ENCODE data around the gene PSMB3.

Gene PSMB3

DNA sequence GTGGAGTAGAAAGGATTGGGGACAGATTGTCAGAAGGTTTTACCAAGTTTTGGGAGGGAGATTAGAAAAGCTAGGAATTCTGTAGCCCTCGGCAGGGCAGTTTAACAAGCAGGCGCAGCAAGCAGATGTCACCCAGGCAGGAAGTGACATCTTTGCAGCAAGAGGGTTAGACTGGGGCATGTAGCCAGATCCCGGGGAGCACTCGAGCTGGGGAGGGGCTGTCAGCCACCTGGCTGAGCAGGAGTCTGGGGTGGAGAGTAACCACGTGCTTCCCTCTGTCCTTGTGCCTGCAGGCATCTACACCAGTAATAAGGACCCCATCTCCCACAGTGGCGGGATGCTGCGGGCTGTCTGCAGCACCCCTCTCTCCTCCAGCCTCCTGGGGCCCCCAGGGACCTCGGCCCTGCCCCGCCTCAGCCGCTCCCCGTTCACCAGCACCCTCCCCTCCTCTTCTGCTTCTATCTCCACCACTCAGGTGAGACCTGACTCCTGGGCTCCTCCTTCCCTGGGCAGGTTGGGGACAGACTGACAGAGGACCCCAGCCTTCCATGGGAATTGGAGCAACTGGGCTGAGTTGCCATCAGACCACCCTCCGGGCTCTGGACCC, 35.3 kb upstream of the PSMB3 start:
- Histone ChIP-seq H2BK5ac (ENCODE audit: low read depth, low read length, poor library complexity, severe bottlenecking) (no peak overlapping the region), H3K4me3 (ENCODE audit: insufficient read depth in 1 of 2, low read depth in 1 of 2, low read length in 2 of 2) (no peak overlapping the region), H2AFZ (ENCODE audit: low read depth, low read length) (no peak overlapping the region), H3K36me3 (ENCODE audit: control insufficient read depth in 1 of 2, insufficient read depth in 2 of 2, low read depth in 1 of 2, low read length in 2 of 2) (peaks cover 79 to 85% of the 10 kb centered on the region in 2 experiments), H3K27ac (ENCODE audit: low read length, poor library complexity, severe bottlenecking) (no peak overlapping the region), H3K9me3 (ENCODE audit: control insufficient read depth, low read length) (no peaks in the 10 kb centered on the region), H3K18ac (ENCODE audit: low read depth in 1 of 2, low read length in 2 of 2) (no peak overlapping the region), H2BK15ac (ENCODE audit: low read depth, poor library complexity, severe bottlenecking) (no peak overlapping the region), H3K4me1 (ENCODE audit: control insufficient read depth, insufficient read depth, low read depth, low read length) (peaks cover 5% of the 10 kb centered on the region), H2BK12ac (ENCODE audit: low read length in 2 of 2) (no peak overlapping the region), H3K4me2 (ENCODE audit: low read length, poor library complexity, severe bottlenecking) (no peak overlapping the region), H3K79me1 (replicated peaks; ENCODE audit: low read length, poor library complexity, severe bottlenecking) (peaks cover 6% of the 10 kb centered on the region), H2BK120ac (ENCODE audit: low read depth, low read length) (no peak overlapping the region), H3K4ac (ENCODE audit: low read depth in 1 of 2, low read length in 2 of 2) (no peak overlapping the region), H4K8ac (ENCODE audit: low read length) (no peak overlapping the region), H3K27me3 (ENCODE audit: control insufficient read depth in 1 of 2, insufficient read depth in 1 of 2, low read length in 2 of 2) (no peaks in the 10 kb centered on the region), H3K14ac (ENCODE audit: low read length in 2 of 2) (no peak overlapping the region), H4K91ac (ENCODE audit: low read length) (no peak overlapping the region), H3K9ac (ENCODE audit: low read length) (no peak overlapping the region), H3K23ac (ENCODE audit: low read length in 2 of 2) (no peak overlapping the region), H2AK5ac (ENCODE audit: low read length, severe bottlenecking) (no peak overlapping the region)
- WGBS = 91% methylated on average over 11 of the region's 12 CpGs
- no peak for DNase-seq

GRCh38 chr17:38719289-38719942, 33.1 kb upstream of the PSMB3 start:
- H3K36me3 ChIP-seq (ENCODE audit: control insufficient read depth in 1 of 2, insufficient read depth in 2 of 2, low read depth in 1 of 2, low read length in 2 of 2) = peaks cover 71 to 76% of the 10 kb centered on the region in 2 experiments
- 41% methylated on average over 29 of the region's 29 CpGs for WGBS
- peaks cover 1% of the 10 kb centered on the region for H3K79me1 ChIP-seq (replicated peaks; ENCODE audit: low read length, poor library complexity, severe bottlenecking)
- no peak overlapping the region for H3K4me3 ChIP-seq (ENCODE audit: insufficient read depth in 1 of 2, low read depth in 1 of 2, low read length in 2 of 2)
- no peaks in the 10 kb centered on the region for H3K9me3 ChIP-seq (ENCODE audit: control insufficient read depth, low read length)
- H2AFZ ChIP-seq (ENCODE audit: low read depth, low read length) = no peak overlapping the region
- no peak overlapping the region for H3K14ac ChIP-seq (ENCODE audit: low read length in 2 of 2)
- no peak overlapping the region for H2BK12ac ChIP-seq (ENCODE audit: low read length in 2 of 2)
- H3K4me2 ChIP-seq (ENCODE audit: low read length, poor library complexity, severe bottlenecking) = no peak overlapping the region
- no peak overlapping the region for H2BK5ac ChIP-seq (ENCODE audit: low read depth, low read length, poor library complexity, severe bottlenecking)
- no peak overlapping the region for H2BK15ac ChIP-seq (ENCODE audit: low read depth, poor library complexity, severe bottlenecking)
- H3K4me1 ChIP-seq (ENCODE audit: control insufficient read depth, insufficient read depth, low read depth, low read length) = peaks cover 7% of the 10 kb centered on the region
- no peak overlapping the region for H3K4ac ChIP-seq (ENCODE audit: low read depth in 1 of 2, low read length in 2 of 2)
- no peak overlapping the region for H2AK5ac ChIP-seq (ENCODE audit: low read length, severe bottlenecking)
- no peak overlapping the region for H3K27ac ChIP-seq (ENCODE audit: low read length, poor library complexity, severe bottlenecking)
- no peak overlapping the region for H4K8ac ChIP-seq (ENCODE audit: low read length)
- H3K18ac ChIP-seq (ENCODE audit: low read depth in 1 of 2, low read length in 2 of 2) = no peak overlapping the region
- no peak overlapping the region for H3K23ac ChIP-seq (ENCODE audit: low read length in 2 of 2)
- H2BK120ac ChIP-seq (ENCODE audit: low read depth, low read length) = no peak overlapping the region
- H4K91ac ChIP-seq (ENCODE audit: low read length) = no peak overlapping the region
- H3K9ac ChIP-seq (ENCODE audit: low read length) = no peak overlapping the region
- H3K27me3 ChIP-seq (ENCODE audit: control insufficient read depth in 1 of 2, insufficient read depth in 1 of 2, low read length in 2 of 2) = no peaks in the 10 kb centered on the region
- no peak for DNase-seq

- H3K9me3 ChIP-seq (ENCODE audit: control insufficient read depth, low read length) = no peaks in the 10 kb centered on the region
- H4K8ac ChIP-seq (ENCODE audit: low read length) = peak overlapping the region; percentile 73
- H2AFZ ChIP-seq (ENCODE audit: low read depth, low read length) = no peak overlapping the region
- DNase-seq = no peak
- H3K27me3 ChIP-seq (ENCODE audit: control insufficient read depth in 1 of 2, insufficient read depth in 1 of 2, low read length in 2 of 2) = no peaks in the 10 kb centered on the region
- H3K9ac ChIP-seq (ENCODE audit: low read length) = no peak overlapping the region
- H2BK5ac ChIP-seq (ENCODE audit: low read depth, low read length, poor library complexity, severe bottlenecking) = no peak overlapping the region
- H4K91ac ChIP-seq (ENCODE audit: low read length) = no peak overlapping the region
- no peak overlapping the region for H3K14ac ChIP-seq (ENCODE audit: low read length in 2 of 2)
- H3K4ac ChIP-seq (ENCODE audit: low read depth in 1 of 2, low read length in 2 of 2) = no peak overlapping the region
- H3K18ac ChIP-seq (ENCODE audit: low read depth in 1 of 2, low read length in 2 of 2) = no peak overlapping the region
- H3K36me3 ChIP-seq (ENCODE audit: control insufficient read depth in 1 of 2, insufficient read depth in 2 of 2, low read depth in 1 of 2, low read length in 2 of 2) = peaks cover 76 to 77% of the 10 kb centered on the region in 2 experiments
- no peak overlapping the region for H3K27ac ChIP-seq (ENCODE audit: low read length, poor library complexity, severe bottlenecking)
- H3K79me1 ChIP-seq (replicated peaks; ENCODE audit: low read length, poor library complexity, severe bottlenecking) = peaks cover 1% of the 10 kb centered on the region
- no peak overlapping the region for H2BK15ac ChIP-seq (ENCODE audit: low read depth, poor library complexity, severe bottlenecking)
- no peak overlapping the region for H2BK12ac ChIP-seq (ENCODE audit: low read length in 2 of 2)
- no peak overlapping the region for H3K4me2 ChIP-seq (ENCODE audit: low read length, poor library complexity, severe bottlenecking)
- H2AK5ac ChIP-seq (ENCODE audit: low read length, severe bottlenecking) = no peak overlapping the region
- H2BK120ac ChIP-seq (ENCODE audit: low read depth, low read length) = no peak overlapping the region
- peaks cover 10% of the 10 kb centered on the region for H3K4me1 ChIP-seq (ENCODE audit: control insufficient read depth, insufficient read depth, low read depth, low read length)
- no peak overlapping the region for H3K4me3 ChIP-seq (ENCODE audit: insufficient read depth in 1 of 2, low read depth in 1 of 2, low read length in 2 of 2)
- WGBS = 46% methylated on average over 39 of the region's 39 CpGs
- no peak overlapping the region for H3K23ac ChIP-seq (ENCODE audit: low read length in 2 of 2)
Observed at GRCh38 chr17:38719943-38720641, 32.4 kb upstream of the PSMB3 start.

GRCh38 chr17:38720941-38721340, 31.6 kb upstream of the PSMB3 start:
- WGBS = 99% methylated on average over 4 of the region's 6 CpGs
- H3K79me1 ChIP-seq (replicated peaks; ENCODE audit: low read length, poor library complexity, severe bottlenecking) = peaks cover 1% of the 10 kb centered on the region
- H2BK15ac ChIP-seq (ENCODE audit: low read depth, poor library complexity, severe bottlenecking) = no peak overlapping the region

More at GRCh38 chr17:38720941-38721340, 31.6 kb upstream of the PSMB3 start:
- DNase-seq = no peak
- H3K9ac ChIP-seq (ENCODE audit: low read length) = no peak overlapping the region
- no peak overlapping the region for H2BK120ac ChIP-seq (ENCODE audit: low read depth, low read length)
- H3K36me3 ChIP-seq (ENCODE audit: control insufficient read depth in 1 of 2, insufficient read depth in 2 of 2, low read depth in 1 of 2, low read length in 2 of 2) = peaks cover 68 to 76% of the 10 kb centered on the region in 2 experiments
- H4K91ac ChIP-seq (ENCODE audit: low read length) = no peak overlapping the region
- no peak overlapping the region for H2AFZ ChIP-seq (ENCODE audit: low read depth, low read length)
- no peak overlapping the region for H3K18ac ChIP-seq (ENCODE audit: low read depth in 1 of 2, low read length in 2 of 2)
- H2AK5ac ChIP-seq (ENCODE audit: low read length, severe bottlenecking) = no peak overlapping the region
- no peak overlapping the region for H3K27ac ChIP-seq (ENCODE audit: low read length, poor library complexity, severe bottlenecking)
- H3K23ac ChIP-seq (ENCODE audit: low read length in 2 of 2) = no peak overlapping the region
- peaks cover 8% of the 10 kb centered on the region for H3K4me1 ChIP-seq (ENCODE audit: control insufficient read depth, insufficient read depth, low read depth, low read length)
- H3K27me3 ChIP-seq (ENCODE audit: control insufficient read depth in 1 of 2, insufficient read depth in 1 of 2, low read length in 2 of 2) = no peaks in the 10 kb centered on the region
- H3K14ac ChIP-seq (ENCODE audit: low read length in 2 of 2) = no peak overlapping the region
- H2BK5ac ChIP-seq (ENCODE audit: low read depth, low read length, poor library complexity, severe bottlenecking) = no peak overlapping the region
- no peak overlapping the region for H2BK12ac ChIP-seq (ENCODE audit: low read length in 2 of 2)
- no peak overlapping the region for H3K4me3 ChIP-seq (ENCODE audit: insufficient read depth in 1 of 2, low read depth in 1 of 2, low read length in 2 of 2)
- H3K4me2 ChIP-seq (ENCODE audit: low read length, poor library complexity, severe bottlenecking) = no peak overlapping the region
- H3K9me3 ChIP-seq (ENCODE audit: control insufficient read depth, low read length) = no peaks in the 10 kb centered on the region
- no peak overlapping the region for H3K4ac ChIP-seq (ENCODE audit: low read depth in 1 of 2, low read length in 2 of 2)
- no peak overlapping the region for H4K8ac ChIP-seq (ENCODE audit: low read length)

Measured in mesenchymal stem cell (in vitro differentiated cells and primary cell).